Neuronal stem cell (in vitro differentiated cells): Measurements from ENCODE around the gene HPS4.

ENCODE experiments used
- DNase-seq: peaks from one replicate; pipeline ENCODE4 v3.0.0-alpha.2; 2013; ENCODE audit warnings: low spot score
- H2AFZ ChIP-seq: one replicate; pipeline ENCODE4 v1.6.1; 2013; ENCODE audit warnings: mild to moderate bottlenecking, low read length, inconsistent platforms
- H2AK5ac ChIP-seq: 2 replicates; pipeline ENCODE4 v1.6.1; 2013; ENCODE audit warnings: low read depth, mild to moderate bottlenecking, inconsistent platforms, low read length, moderate library complexity, mixed read lengths
- H2BK120ac ChIP-seq: 2 replicates; pipeline ENCODE4 v1.6.1; 2013; ENCODE audit warnings: low read depth, mild to moderate bottlenecking, inconsistent platforms, low read length, moderate library complexity, mixed read lengths
- H2BK12ac ChIP-seq: one replicate; pipeline ENCODE4 v1.6.1; 2013; ENCODE audit warnings: low read length, inconsistent platforms
- H2BK15ac ChIP-seq: 2 replicates; pipeline ENCODE4 v1.6.1; 2013; ENCODE audit warnings: mild to moderate bottlenecking, low read length, inconsistent platforms, mixed read lengths
- H2BK5ac ChIP-seq: one replicate; pipeline ENCODE4 v1.6.1; 2013; ENCODE audit warnings: inconsistent platforms, mild to moderate bottlenecking, low read length, moderate library complexity
- H3K14ac ChIP-seq: one replicate; pipeline ENCODE4 v1.6.1; 2013; ENCODE audit warnings: low read length, inconsistent platforms
- H3K18ac ChIP-seq: 2 replicates; pipeline ENCODE4 v1.6.1; 2013; ENCODE audit warnings: low read length, inconsistent platforms
- H3K23ac ChIP-seq: 2 replicates; pipeline ENCODE4 v1.6.1; 2013; ENCODE audit warnings: low read depth, mild to moderate bottlenecking, mixed read lengths, low read length, inconsistent platforms; ENCODE audit not compliant: poor library complexity
- H3K27ac ChIP-seq: replicated peaks from 3 replicates; pipeline ENCODE4 v1.5.1; 2013; ENCODE audit warnings: low read length, inconsistent platforms
- H3K27me3 ChIP-seq, 3 experiments: 2 replicates each; pipeline ENCODE4 v1.6.1; 2013; ENCODE audit warnings: low read length in 3 of 3, mild to moderate bottlenecking in 2 of 3, inconsistent platforms in 1 of 3, low read depth in 1 of 3, mixed read lengths in 1 of 3, moderate library complexity in 1 of 3; ENCODE audit not compliant: control insufficient read depth in 3 of 3, insufficient read depth in 3 of 3
- H3K36me3 ChIP-seq, 2 donors: replicated peaks in 1 of 2; 2 replicates each; pipeline ENCODE4 v1.6.1; 2013; ENCODE audit warnings: low read length in 2 of 2; ENCODE audit not compliant: control insufficient read depth in 2 of 2, insufficient read depth in 2 of 2
- H3K4ac ChIP-seq: 2 replicates; pipeline ENCODE4 v1.6.1; 2013; ENCODE audit warnings: inconsistent platforms, mild to moderate bottlenecking, low read length, moderate library complexity
- H3K4me1 ChIP-seq, 2 donors: 1 replicate in 1 of 2; 2 replicates in 1 of 2; pipeline ENCODE4 v1.6.1; 2013; ENCODE audit warnings: low read length in 2 of 2, low read depth in 1 of 2; ENCODE audit not compliant: control insufficient read depth in 2 of 2, insufficient read depth in 1 of 2
- H3K4me2 ChIP-seq: one replicate; pipeline ENCODE4 v1.6.1; 2013; ENCODE audit warnings: mild to moderate bottlenecking, low read length, inconsistent platforms; ENCODE audit not compliant: insufficient read depth, poor library complexity, severe bottlenecking
- H3K4me3 ChIP-seq, 2 donors: 2 replicates each; pipeline ENCODE4 v1.5.1; 2013; ENCODE audit warnings: low read length in 2 of 2, mild to moderate bottlenecking in 2 of 2, inconsistent platforms in 1 of 2, moderate library complexity in 1 of 2
- H3K79me1 ChIP-seq: one replicate; pipeline ENCODE4 v1.6.1; 2013; ENCODE audit warnings: low read depth, mild to moderate bottlenecking, inconsistent platforms, low read length, moderate library complexity
- H3K9ac ChIP-seq: one replicate; pipeline ENCODE4 v1.6.1; 2013; ENCODE audit warnings: mild to moderate bottlenecking, low read depth, low read length, inconsistent platforms; ENCODE audit not compliant: poor library complexity
- H3K9me3 ChIP-seq, 2 donors: replicated peaks in 1 of 2; 2 replicates each; pipeline versions ENCODE3 to v1.6.1; 2013; ENCODE audit warnings: low read length in 2 of 2, mild to moderate bottlenecking in 2 of 2, inconsistent platforms in 1 of 2, low read depth in 1 of 2, mixed read lengths in 1 of 2, moderate library complexity in 1 of 2; ENCODE audit not compliant: control insufficient read depth in 2 of 2, insufficient read depth in 1 of 2
- H4K8ac ChIP-seq: one replicate; pipeline ENCODE4 v1.6.1; 2013; ENCODE audit warnings: low read depth, mild to moderate bottlenecking, inconsistent platforms, low read length, moderate library complexity
- H4K91ac ChIP-seq: one replicate; pipeline ENCODE4 v1.6.1; 2013; ENCODE audit warnings: low read length, low read depth, mild to moderate bottlenecking, inconsistent platforms; ENCODE audit not compliant: poor library complexity
- WGBS, 2 donors: extraction: QIAGEN DNeasy Blood & Tissue Kit; methylation state at CpG; one replicate each; pipeline ENCODE4 v1.1.7; 2013; ENCODE audit warnings: missing lambda C conversion rate in 2 of 2, mixed read lengths in 1 of 2; ENCODE audit not compliant: insufficient read length in 2 of 2, insufficient replicate concordance in 1 of 2; ENCODE audit errors: extremely low coverage in 2 of 2; 5-methylcytosine and 5-hydroxymethylcytosine counted together

The HPS4 gene

DNA sequence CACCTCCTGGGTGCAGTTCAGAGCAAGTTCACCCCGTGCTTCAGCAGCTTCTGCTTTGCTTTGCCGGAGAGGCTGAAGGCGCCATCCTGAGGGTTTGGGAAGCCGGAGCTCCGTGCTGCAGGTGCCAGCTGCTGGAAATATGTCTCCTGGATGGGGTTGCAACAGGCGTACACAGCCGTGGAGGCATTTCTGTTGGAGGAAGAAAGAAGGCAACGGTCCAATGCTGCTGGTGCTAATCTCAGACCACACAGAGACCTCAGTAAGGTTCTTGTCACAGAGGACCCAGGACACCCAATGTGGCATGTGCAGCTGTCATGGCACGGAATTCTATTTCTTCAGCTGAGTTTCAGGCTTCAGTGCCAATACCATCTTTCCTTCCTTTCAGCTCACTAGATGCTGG, 30.4 kb downstream of the HPS4 start:
- H3K4me3 ChIP-seq = no peak overlapping the region
- H2BK15ac ChIP-seq = no peak overlapping the region
- no peak overlapping the region for H2AK5ac ChIP-seq
- H3K36me3 ChIP-seq = peaks cover 35 to 75% of the 10 kb centered on the region in 2 donors
- no peak overlapping the region for H3K18ac ChIP-seq
- no peak overlapping the region for H3K9ac ChIP-seq
- no peak overlapping the region for H3K4ac ChIP-seq
- no peak overlapping the region for H3K4me2 ChIP-seq
- no peaks in the 10 kb centered on the region for H3K4me1 ChIP-seq
- no peak overlapping the region for H2BK120ac ChIP-seq
- no peaks in the 10 kb centered on the region for H3K79me1 ChIP-seq
- no peak overlapping the region for H4K91ac ChIP-seq
- H2BK12ac ChIP-seq = peak overlapping the region; percentile 18
- no peak overlapping the region for H2AFZ ChIP-seq
- no peak for DNase-seq
- H3K14ac ChIP-seq = no peak overlapping the region
- no CpG with 5 or more reads among the region's 9 CpGs for WGBS, 2 donors
- H4K8ac ChIP-seq = no peak overlapping the region
- H3K27ac ChIP-seq = no peak overlapping the region
- no peak overlapping the region for H2BK5ac ChIP-seq
- H3K9me3 ChIP-seq = peaks cover 0 to 2% of the 10 kb centered on the region in 2 donors
- H3K27me3 ChIP-seq = no peaks in the 10 kb centered on the region
- H3K23ac ChIP-seq = no peak overlapping the region

DNA sequence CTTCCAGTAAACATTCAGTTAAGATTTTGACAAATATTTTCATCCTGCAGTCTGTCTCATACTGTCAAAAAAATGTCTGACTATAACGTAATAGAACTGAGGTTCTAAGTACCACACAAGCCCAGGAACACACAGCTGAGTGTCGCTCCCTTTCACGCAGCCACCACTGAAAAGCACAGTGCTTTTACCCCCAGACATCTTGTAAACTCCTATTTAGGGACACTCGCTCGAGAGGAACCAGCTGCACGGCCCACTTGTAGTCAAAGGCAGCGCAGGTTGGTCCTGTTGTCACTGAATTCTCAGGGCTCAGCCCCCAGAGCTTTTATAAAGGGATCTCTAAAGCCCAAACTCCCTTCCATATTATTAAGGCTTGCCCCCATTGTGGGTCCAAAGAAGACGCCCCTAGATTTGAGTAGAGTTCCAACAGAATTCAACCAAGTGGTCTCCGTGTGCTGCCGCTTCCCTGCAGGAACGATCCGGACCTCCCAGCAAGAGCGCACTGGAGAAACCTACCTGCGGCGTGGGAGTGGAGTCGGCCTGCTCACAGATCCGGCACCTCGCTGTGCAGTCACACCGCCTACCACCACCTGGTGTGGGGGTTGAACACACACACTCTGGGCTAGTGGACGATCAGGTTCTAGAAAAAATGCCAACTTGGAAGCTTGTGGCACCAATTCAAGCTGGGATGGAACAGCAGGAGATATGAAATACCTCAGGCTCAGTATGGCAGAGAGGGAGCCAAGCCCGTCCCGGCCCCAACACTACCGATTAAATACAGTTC, 31.2 kb downstream of the HPS4 start:
- Histone ChIP-seq H3K36me3 (peaks cover 29 to 67% of the 10 kb centered on the region in 2 donors), H3K4me1 (no peaks in the 10 kb centered on the region), H3K4me2 (no peak overlapping the region), H4K91ac (no peak overlapping the region), H2BK15ac (no peak overlapping the region), H2AK5ac (no peak overlapping the region), H2AFZ (no peak overlapping the region), H3K14ac (no peak overlapping the region), H2BK5ac (no peak overlapping the region), H3K23ac (peak overlapping the region; percentile 25), H3K9me3 (peaks cover 0 to 2% of the 10 kb centered on the region in 2 donors), H2BK120ac (no peak overlapping the region), H3K79me1 (no peaks in the 10 kb centered on the region), H3K4me3 (no peak overlapping the region), H3K27ac (no peak overlapping the region), H2BK12ac (no peak overlapping the region), H3K4ac (no peak overlapping the region), H3K9ac (no peak overlapping the region), H4K8ac (no peak overlapping the region), H3K27me3 (no peaks in the 10 kb centered on the region), H3K18ac (no peak overlapping the region)
- WGBS, 2 donors = no CpG with 5 or more reads among the region's 23 CpGs
- DNase-seq = no peak

DNA sequence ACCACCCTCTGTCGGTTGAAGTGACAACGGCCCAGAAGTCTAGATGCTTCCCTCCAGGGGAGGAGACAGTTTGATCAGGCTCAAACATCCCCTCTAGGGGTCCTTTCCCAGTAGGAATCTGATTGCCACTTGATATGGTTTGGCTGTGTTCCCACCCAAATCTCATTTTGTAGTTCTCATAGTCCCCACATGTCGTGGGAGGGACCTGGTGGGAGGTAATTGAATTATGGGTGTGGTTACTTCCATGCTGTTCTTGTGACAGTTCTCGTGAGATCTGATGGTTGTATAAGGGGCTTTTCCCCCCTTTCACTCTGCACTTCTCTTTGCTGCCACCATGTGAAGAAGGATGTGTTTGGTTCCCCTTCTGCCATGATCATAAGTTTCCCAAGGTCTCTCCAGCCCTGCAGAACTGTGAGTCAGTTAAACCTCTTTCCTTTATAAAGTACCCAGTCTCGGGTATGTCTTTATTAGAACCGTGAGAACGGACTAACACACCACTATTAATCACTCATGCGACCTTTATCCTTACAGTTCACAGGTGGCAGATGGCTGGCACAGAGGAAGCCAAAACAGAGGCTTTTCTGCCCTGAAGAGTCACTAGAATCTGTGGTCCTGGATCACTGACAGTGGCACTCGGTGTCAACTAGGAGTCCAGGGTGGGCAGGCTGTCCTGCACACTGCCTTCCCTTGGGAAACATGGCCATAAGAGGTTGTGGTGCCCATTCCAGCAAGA, 33.0 kb downstream of the HPS4 start:
- H3K9ac ChIP-seq = no peak overlapping the region
- no CpG with 5 or more reads among the region's 9 CpGs for WGBS, 2 donors
- no peaks in the 10 kb centered on the region for H3K4me1 ChIP-seq
- no peaks in the 10 kb centered on the region for H3K27me3 ChIP-seq
- H3K23ac ChIP-seq = no peak overlapping the region
- peaks cover 23 to 49% of the 10 kb centered on the region in 2 donors for H3K36me3 ChIP-seq
- no peak overlapping the region for H3K18ac ChIP-seq
- no peak overlapping the region for H4K8ac ChIP-seq
- no peak overlapping the region for H3K4me2 ChIP-seq
- H2BK15ac ChIP-seq = no peak overlapping the region
- no peak overlapping the region for H2AK5ac ChIP-seq
- no peak for DNase-seq
- no peak overlapping the region for H4K91ac ChIP-seq
- H3K4ac ChIP-seq = no peak overlapping the region
- H2BK5ac ChIP-seq = no peak overlapping the region
- H3K4me3 ChIP-seq = no peak overlapping the region
- no peak overlapping the region for H2BK12ac ChIP-seq
- H2AFZ ChIP-seq = no peak overlapping the region
- H3K79me1 ChIP-seq = no peaks in the 10 kb centered on the region
- no peak overlapping the region for H3K27ac ChIP-seq
- no peak overlapping the region for H2BK120ac ChIP-seq
- peaks cover 0 to 2% of the 10 kb centered on the region in 2 donors for H3K9me3 ChIP-seq
- no peak overlapping the region for H3K14ac ChIP-seq

DNA sequence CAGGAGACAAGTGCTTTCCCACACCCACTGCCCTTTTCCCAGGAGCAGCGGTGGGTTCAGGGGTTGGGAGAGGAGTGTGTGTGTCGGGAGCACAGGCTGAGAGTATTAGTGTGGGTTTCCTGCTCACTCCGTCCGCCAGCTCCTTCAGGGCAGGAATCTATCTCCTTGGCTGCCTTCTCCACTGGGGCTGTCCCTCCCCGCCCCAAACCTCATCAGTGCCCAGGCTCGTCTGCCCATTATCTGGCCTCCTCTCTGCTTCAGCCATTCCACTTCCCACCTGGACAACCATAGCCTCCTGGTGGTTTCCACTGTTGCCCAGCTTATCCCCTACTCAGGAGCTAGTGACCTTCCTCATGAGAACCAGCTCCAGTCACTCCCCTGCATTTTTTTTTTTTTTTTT, 34.6 kb downstream of the HPS4 start:
- no peaks in the 10 kb centered on the region for H3K4me1 ChIP-seq
- no peak overlapping the region for H3K27ac ChIP-seq
- H3K9me3 ChIP-seq = peaks cover 0 to 2% of the 10 kb centered on the region in 2 donors
- no peak overlapping the region for H3K9ac ChIP-seq
- H3K18ac ChIP-seq = peak overlapping the region; percentile 42
- H3K4ac ChIP-seq = no peak overlapping the region
- DNase-seq = no peak
- no peak overlapping the region for H4K8ac ChIP-seq
- no CpG with 5 or more reads among the region's 6 CpGs for WGBS, 2 donors
- no peak overlapping the region for H2AK5ac ChIP-seq
- no peak overlapping the region for H3K4me3 ChIP-seq
- H2BK5ac ChIP-seq = no peak overlapping the region
- H2BK12ac ChIP-seq = no peak overlapping the region
- peaks cover 21 to 44% of the 10 kb centered on the region in 2 donors for H3K36me3 ChIP-seq
- no peak overlapping the region for H2BK120ac ChIP-seq
- H3K4me2 ChIP-seq = no peak overlapping the region
- H3K14ac ChIP-seq = no peak overlapping the region
- H3K23ac ChIP-seq = no peak overlapping the region
- H4K91ac ChIP-seq = no peak overlapping the region
- H2AFZ ChIP-seq = no peak overlapping the region
- H3K27me3 ChIP-seq = no peaks in the 10 kb centered on the region
- H3K79me1 ChIP-seq = no peaks in the 10 kb centered on the region
- no peak overlapping the region for H2BK15ac ChIP-seq
